SJCRH30 (cell line): ENCODE data around the gene MPG. TPM values are rescaled to one million over a fixed set of nuclear protein-coding genes. Genes with fewer than 3 reads are reported as not detected.
"Not testable (repeated sequence)": the region's sequence is repeated elsewhere in the genome, so short reads cannot be mapped to it uniquely, and the experiment has no call there.

Source experiments
- DNase-seq, 2 experiments: peaks; one replicate each; pipeline ENCODE4 v3.0.0-alpha.2; 2015 to 2020
- H3K27ac ChIP-seq: fragments of 250-450 bp; sonication (Bioruptor Pico); 2 replicates; pipeline ENCODE4 v1.5.1; 2020; ENCODE audit warnings: mild to moderate bottlenecking, moderate library complexity
- H3K27me3 ChIP-seq: fragments of 250-450 bp; sonication (Bioruptor Pico); 2 replicates; pipeline ENCODE4 v1.5.1; 2020; ENCODE audit warnings: mild to moderate bottlenecking, moderate library complexity
- H3K36me3 ChIP-seq: fragments of 250-450 bp; sonication (Bioruptor Pico); 2 replicates; pipeline ENCODE4 v1.5.1; 2020; ENCODE audit warnings: mild to moderate bottlenecking, moderate library complexity
- H3K4me1 ChIP-seq: fragments of 250-450 bp; sonication (Bioruptor Pico); 2 replicates; pipeline ENCODE4 v1.5.1; 2020; ENCODE audit warnings: mild to moderate bottlenecking, moderate library complexity
- H3K4me3 ChIP-seq: fragments of 250-450 bp; sonication (Bioruptor Pico); 2 replicates; pipeline ENCODE4 v1.5.1; 2020; ENCODE audit warnings: mild to moderate bottlenecking, moderate library complexity
- H3K9me3 ChIP-seq: fragments of 250-450 bp; sonication (Bioruptor Pico); replicated peaks from 2 replicates; pipeline ENCODE4 v1.5.1; 2020; ENCODE audit warnings: mild to moderate bottlenecking, moderate library complexity
- total RNA-seq: library from RNA; depleted of rRNA; stranded (reverse); fragments of >200 nt; shearing (Covaris generic); gene quantifications from 2 replicates; pipeline ENCODE4 v1.2.3, GENCODE V29; 2014; rRNA removed

Gene MPG
- 37.8 and 47.2 TPM in 2 replicates for total RNA-seq

GRCh38 chr16:77807-78443, at the start of gene MPG:
MPG (plus strand) TSS chr16:78225; CDS start chr16:78310, 85 bp downstream.
- peaks cover 6% of the 10 kb centered on the region; the same call in 1 of the 2 replicates for H3K36me3 ChIP-seq
- peak within 1 kb of the TSS; percentile 77 for H3K27ac ChIP-seq
- peak within 1 kb of the TSS; percentile 75 for H3K4me3 ChIP-seq
- peak; percentile 81 to 83 for DNase-seq
- no peaks in the 10 kb centered on the region for H3K9me3 ChIP-seq
- H3K4me1 ChIP-seq = peaks cover 48% of the 10 kb centered on the region
- H3K27me3 ChIP-seq = no peaks in the 10 kb centered on the region

- not testable (repeated sequence) for H3K36me3 ChIP-seq, H3K4me1 ChIP-seq, H3K9me3 ChIP-seq, H3K27me3 ChIP-seq, H3K4me3 ChIP-seq, H3K27ac ChIP-seq, DNase-seq
Measured at GRCh38 chr16:30627-31026, 47.4 kb upstream of the MPG start.

- not testable (repeated sequence) for H3K9me3 ChIP-seq, H3K4me3 ChIP-seq, H3K27ac ChIP-seq, H3K4me1 ChIP-seq, H3K27me3 ChIP-seq, DNase-seq, H3K36me3 ChIP-seq
Measured at GRCh38 chr16:33154-33876, 44.7 kb upstream of the MPG start.

- no peak for DNase-seq
- no peaks in the 10 kb centered on the region for H3K4me1 ChIP-seq
Measured at GRCh38 chr16:33877-34647, 44.0 kb upstream of the MPG start.

GRCh38 chr16:34648-34987, 43.4 kb upstream of the MPG start:
- no peak overlapping the region for H3K27ac ChIP-seq
- H3K9me3 ChIP-seq = no peaks in the 10 kb centered on the region
- DNase-seq = no peak
- H3K27me3 ChIP-seq = no peaks in the 10 kb centered on the region
- H3K4me1 ChIP-seq = no peaks in the 10 kb centered on the region
- no peak overlapping the region for H3K4me3 ChIP-seq
- no peaks in the 10 kb centered on the region for H3K36me3 ChIP-seq

More at GRCh38 chr16:33877-34647, 44.0 kb upstream of the MPG start:
- Histone ChIP-seq H3K9me3 (no peaks in the 10 kb centered on the region), H3K36me3 (no peaks in the 10 kb centered on the region), H3K27ac (no peak overlapping the region), H3K4me3 (no peak overlapping the region), H3K27me3 (no peaks in the 10 kb centered on the region)

- no peak for DNase-seq
- Histone ChIP-seq H3K4me3 (no peak overlapping the region), H3K36me3 (peaks cover 2% of the 10 kb centered on the region), H3K27ac (no peak overlapping the region), H3K9me3 (no peaks in the 10 kb centered on the region), H3K4me1 (no peaks in the 10 kb centered on the region), H3K27me3 (no peaks in the 10 kb centered on the region)
Measured at GRCh38 chr16:35011-35677, 42.9 kb upstream of the MPG start.

GRCh38 chr16:35678-36305, 42.2 kb upstream of the MPG start:
- Histone ChIP-seq H3K36me3 (peaks cover 2% of the 10 kb centered on the region), H3K4me3 (no peak overlapping the region), H3K4me1 (no peaks in the 10 kb centered on the region), H3K27me3 (no peaks in the 10 kb centered on the region), H3K9me3 (no peaks in the 10 kb centered on the region), H3K27ac (no peak overlapping the region)
- DNase-seq = no peak

- Histone ChIP-seq H3K4me1 (no peaks in the 10 kb centered on the region), H3K27ac (no peak overlapping the region), H3K27me3 (no peaks in the 10 kb centered on the region), H3K9me3 (no peaks in the 10 kb centered on the region), H3K36me3 (peaks cover 2% of the 10 kb centered on the region), H3K4me3 (no peak overlapping the region)
- DNase-seq = no peak
Measured at GRCh38 chr16:36336-36984, 41.6 kb upstream of the MPG start.

- Histone ChIP-seq H3K27ac (no peak overlapping the region), H3K36me3 (peaks cover 3% of the 10 kb centered on the region), H3K4me1 (no peaks in the 10 kb centered on the region), H3K4me3 (no peak overlapping the region), H3K27me3 (no peaks in the 10 kb centered on the region), H3K9me3 (no peaks in the 10 kb centered on the region)
- no peak for DNase-seq
Measured at GRCh38 chr16:37511-37910, 40.5 kb upstream of the MPG start.

GRCh38 chr16:38206-38605, 39.8 kb upstream of the MPG start:
- not testable (repeated sequence) for DNase-seq, H3K4me1 ChIP-seq, H3K27ac ChIP-seq, H3K9me3 ChIP-seq, H3K27me3 ChIP-seq, H3K4me3 ChIP-seq
- H3K36me3 ChIP-seq = peaks cover 10% of the 10 kb centered on the region

GRCh38 chr16:38941-39892, 38.8 kb upstream of the MPG start:
- H3K36me3 ChIP-seq = peaks cover 18% of the 10 kb centered on the region
- no peak for DNase-seq

GRCh38 chr16:41439-42068, 36.5 kb upstream of the MPG start:
- Histone ChIP-seq H3K4me3 (no peak overlapping the region), H3K9me3 (no peaks in the 10 kb centered on the region), H3K27me3 (no peaks in the 10 kb centered on the region), H3K36me3 (peaks cover 32% of the 10 kb centered on the region), H3K27ac (no peak overlapping the region), H3K4me1 (no peaks in the 10 kb centered on the region)
- no peak for DNase-seq

More at GRCh38 chr16:38941-39892, 38.8 kb upstream of the MPG start:
- no peaks in the 10 kb centered on the region for H3K4me1 ChIP-seq
- no peak overlapping the region for H3K4me3 ChIP-seq
- no peaks in the 10 kb centered on the region for H3K9me3 ChIP-seq
- no peaks in the 10 kb centered on the region for H3K27me3 ChIP-seq
- H3K27ac ChIP-seq = no peak overlapping the region

- no peak for DNase-seq
- no peaks in the 10 kb centered on the region for H3K27me3 ChIP-seq
- H3K9me3 ChIP-seq = no peaks in the 10 kb centered on the region
- peaks cover 35% of the 10 kb centered on the region for H3K36me3 ChIP-seq
- H3K4me3 ChIP-seq = no peak overlapping the region
- H3K4me1 ChIP-seq = no peaks in the 10 kb centered on the region
- no peak overlapping the region for H3K27ac ChIP-seq
Measured at GRCh38 chr16:42069-42457, 36.0 kb upstream of the MPG start.
